ENCODE data around the gene BLACAT1.

The BLACAT1 gene

DNA sequence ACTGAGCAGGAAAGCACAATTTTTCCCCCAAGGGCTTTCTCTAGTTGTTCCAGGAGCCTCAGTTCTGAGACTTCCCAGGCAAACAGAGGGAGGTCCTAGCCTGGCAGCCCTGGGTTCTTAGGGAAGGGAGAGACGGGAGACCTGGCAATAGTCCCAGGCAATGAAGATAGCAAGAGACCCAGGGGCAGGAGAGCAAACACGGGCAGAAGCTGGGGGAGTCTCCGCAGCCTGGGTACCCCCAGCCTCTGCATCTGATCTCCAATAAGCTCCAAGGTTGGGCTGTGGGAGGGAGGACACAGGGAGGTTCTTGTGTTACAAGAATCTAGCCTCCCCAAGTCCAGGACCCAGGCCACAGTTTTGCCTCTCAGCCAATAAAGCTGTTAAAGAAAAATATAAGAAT is 2.4 kb downstream of the BLACAT1 start:
- DNase-seq, result no peak

DNA sequence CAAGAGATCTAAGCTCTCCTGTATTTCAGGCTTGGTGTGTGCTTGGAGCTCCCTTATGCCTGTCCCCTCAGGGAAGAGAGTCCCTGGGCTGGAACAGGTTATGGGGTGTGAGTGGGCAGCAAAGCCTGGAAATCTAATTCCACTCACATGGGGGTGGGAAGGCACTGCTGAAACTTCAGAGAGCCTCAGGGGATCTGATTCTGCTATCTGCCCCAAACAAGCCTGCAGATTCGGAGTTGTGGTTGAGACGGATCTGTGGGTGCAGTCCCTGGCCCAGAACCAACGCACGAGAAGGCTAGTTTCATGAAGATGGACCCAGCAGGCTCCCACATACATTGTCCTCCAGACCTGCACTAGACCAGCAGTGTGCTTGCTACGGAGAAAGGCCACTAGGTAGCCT is 2.9 kb downstream of the BLACAT1 start:
- no peak for DNase-seq

DNA sequence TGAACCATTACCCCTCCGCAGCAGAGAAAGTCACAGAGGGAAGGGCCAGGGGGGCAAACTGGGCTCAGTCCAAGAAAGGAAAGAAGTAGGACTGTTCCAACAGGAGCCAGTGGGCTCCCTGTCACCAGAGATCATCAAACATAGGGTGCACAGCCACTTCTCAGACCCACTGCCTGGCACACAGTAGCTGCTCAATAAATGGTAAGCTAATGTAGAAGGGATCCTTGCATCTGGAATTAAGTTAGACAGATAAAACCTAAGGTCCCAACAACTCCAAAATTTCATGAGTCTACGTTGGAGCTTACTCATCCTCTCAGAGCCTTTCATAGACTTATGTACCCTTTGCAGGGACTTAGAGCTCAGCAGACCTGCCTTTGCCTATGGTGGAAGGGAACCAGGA is 3.5 kb downstream of the BLACAT1 start:
- no peak for DNase-seq

DNA sequence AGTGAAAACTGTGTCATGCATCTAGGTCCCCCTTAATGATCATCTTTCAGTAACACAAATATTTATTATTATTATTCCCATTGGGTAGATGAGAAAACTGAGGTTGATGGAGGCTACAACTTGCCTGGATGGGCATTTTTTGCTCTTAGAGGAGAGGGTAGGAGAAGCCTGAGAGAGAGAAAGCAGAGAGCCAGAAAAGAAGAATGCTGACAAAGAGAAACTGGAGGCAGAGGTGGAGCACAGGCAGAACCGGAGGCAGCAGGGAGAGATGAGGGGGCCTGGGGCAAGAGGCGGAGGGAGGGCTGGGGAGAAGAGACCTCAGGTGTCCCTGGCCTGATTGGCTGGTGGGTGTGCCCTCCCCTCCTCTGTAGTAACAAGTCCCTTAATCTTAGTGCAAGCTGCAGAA is 4.1 kb downstream of the BLACAT1 start:
- no peak for DNase-seq

GRCh38 chr1:205451202-205451601 is 4.6 kb downstream of the BLACAT1 start:
- DNase-seq, result no peak

DNA sequence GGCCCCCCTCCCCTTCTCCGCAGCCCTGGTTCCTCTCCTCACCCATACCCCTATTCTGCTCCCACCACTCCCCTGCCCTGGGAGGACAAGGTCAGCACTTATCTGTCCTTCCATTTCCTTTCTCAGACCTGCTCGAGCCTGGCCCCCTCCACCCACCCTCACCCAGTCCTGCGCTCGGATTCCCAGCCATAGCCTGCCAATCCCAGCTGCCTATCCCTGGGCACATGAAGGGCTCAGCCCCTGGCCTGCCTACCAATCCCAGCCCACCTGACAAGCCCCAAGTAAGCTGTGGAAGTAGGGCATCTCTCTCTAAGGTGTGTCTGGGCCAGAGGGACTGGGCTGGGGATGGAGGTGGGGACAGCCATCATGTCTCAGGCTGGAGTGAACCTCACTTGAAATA is 5.4 kb downstream of the BLACAT1 start:
- DNase-seq, result no peak

GRCh38 chr1:205449750-205450443 is 5.9 kb downstream of the BLACAT1 start:
- no peak for DNase-seq

DNA sequence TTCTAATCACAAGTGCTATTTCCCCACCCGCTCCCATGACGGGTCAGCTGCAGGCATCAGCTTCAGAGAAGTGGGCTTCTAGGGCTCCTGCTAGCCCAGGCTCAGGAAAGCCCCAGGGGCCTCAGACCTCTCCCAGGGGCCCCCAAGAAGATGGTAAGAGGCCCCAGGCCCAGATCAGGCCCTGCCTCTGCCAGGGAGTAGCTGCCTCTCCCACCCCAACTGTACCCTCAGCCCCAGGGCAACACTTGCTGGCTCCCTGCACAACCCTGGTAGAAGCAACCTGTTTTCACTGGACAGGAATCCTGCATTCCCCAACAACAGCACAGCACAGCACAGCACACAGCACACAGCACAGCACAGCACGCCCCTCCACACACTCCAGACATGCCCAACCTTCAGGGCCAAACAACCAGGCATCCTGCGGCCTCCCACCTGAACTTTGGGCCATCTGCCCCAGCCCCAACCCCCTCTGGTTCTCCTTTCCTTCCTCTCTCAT is 6.5 kb downstream of the BLACAT1 start:
- DNase-seq, result no peak

- DNase-seq, result no peak
These were observed 7.1 kb downstream of the BLACAT1 start for GRCh38 chr1:205448540-205449253.

DNA sequence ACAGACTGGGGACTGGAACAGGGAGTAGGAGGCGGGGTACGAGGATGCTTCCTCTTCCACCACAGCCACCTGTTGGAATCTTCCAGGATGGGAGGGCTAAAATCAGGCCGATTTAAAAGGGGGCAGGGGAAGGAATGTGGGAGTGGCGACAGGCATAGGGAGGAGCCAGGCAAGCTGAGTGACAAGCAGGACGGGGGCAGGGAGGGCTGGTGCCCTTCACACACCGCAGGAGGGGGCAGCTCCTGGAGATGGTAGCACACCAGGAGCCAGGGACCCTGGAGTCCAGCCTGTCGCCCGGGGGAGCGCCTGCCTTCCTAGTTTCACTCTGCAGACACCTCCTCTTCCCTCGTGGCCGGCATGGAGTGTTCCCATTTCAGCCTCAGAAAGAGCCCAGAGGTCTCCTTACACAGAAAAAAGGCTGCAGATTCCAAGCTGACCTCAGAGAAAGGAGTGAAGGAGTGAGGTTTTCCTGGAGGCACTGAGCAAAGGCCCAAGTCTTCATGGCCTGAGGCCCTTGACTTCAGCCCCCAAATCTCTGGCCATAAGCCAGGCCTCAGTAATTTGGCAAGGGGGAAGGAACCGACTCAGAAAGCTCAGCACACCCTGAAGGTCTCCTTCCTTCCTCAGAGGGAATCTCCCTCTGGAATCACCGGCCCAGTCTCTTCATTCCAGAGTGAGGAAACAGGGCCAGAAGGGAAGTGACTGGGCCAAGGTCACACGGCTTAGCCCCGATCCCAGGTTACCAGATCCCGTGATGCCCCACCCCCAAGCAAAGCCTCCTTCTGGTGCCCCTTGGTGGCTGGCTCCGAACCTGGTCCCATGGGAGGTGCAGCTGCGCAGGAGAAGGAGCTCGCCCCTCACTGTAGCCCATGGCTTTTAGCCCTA is 8.1 kb downstream of the BLACAT1 start:
- DNase-seq, result no peak

- DNase-seq, result no peak
These were observed 9.0 kb downstream of the BLACAT1 start for GRCh38 chr1:205446828-205447227.

DNA sequence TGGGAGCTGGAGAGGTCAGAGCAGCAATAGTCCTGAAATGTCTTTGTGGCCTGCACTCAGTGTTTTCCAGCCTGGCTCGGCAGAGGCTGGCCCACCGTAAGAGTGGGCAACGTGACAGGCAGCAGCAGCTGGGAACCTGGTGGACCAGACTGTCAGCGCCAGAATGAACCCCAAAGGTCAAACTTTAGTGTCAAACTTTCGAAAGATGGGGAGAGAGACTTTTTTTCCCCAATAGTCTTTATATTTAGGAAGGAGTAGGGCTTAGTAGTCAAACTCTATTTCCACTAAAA is 10.3 kb downstream of the BLACAT1 start:
- DNase-seq, result no peak

DNA sequence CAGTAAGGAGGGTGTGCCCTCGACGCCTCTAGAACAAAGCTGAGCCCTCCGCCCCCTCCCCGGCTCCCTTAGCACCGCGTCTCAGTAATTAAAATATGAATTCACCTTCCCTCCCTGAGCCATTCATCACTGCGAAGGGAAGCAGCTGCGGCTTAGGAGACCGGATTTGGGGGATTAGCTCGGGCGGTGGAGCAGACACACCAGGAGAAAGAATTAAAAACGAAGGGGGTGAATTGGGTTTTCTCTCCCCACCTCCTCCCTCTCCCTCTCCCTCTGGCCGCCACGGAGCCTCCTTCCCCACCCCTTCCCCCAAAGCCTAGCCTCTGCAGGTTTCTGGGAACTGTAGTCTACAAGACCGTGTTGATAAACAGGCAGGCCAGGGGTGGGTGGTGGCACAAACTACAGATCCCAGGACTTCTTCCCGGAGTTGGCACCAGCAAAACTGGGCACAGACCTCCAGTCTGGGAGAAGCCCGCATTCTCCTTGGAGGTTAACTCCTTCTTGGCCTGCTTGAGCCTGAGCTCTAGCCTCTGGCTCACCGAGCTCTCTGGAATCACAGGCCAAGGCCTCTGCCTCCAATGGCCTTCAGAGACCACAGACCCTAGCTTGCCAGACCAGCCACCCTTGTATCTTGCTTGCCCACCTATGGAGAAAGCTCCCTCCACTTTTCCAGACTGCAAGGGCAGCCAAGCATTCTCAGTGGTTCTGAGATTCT is 10.8 kb downstream of the BLACAT1 start:
- no peak for DNase-seq

DNA sequence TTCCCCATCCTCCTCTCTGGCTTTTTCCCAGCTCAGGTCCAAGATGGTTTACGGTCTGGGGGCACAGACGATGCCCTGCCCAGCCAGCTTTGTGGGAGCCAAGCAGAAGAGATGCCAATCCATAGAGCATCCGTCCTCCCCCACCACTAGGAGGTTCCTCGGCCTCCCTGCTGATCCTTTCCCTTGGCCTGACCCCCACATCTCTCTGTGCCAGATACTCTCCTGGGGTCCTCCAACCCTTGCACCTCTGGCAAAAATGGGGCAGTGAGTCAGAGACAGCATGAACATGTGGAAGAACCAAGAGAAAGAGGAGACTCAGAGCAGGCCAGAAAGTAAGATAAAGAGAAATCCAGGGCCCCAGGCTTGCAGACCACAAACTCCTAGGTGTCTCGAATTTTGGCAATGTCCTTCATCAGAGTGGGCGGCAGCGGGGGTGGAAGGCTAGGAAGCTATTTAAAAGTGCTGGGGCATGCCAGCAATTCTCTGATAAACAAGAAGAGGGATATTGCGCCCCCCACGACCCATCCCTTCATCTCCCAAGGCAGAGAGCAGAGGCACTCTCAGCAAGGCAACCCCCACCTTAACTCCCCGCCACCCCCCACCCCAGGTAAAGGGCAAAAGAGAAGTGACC is 11.4 kb downstream of the BLACAT1 start:
- DNase-seq, result no peak

DNA sequence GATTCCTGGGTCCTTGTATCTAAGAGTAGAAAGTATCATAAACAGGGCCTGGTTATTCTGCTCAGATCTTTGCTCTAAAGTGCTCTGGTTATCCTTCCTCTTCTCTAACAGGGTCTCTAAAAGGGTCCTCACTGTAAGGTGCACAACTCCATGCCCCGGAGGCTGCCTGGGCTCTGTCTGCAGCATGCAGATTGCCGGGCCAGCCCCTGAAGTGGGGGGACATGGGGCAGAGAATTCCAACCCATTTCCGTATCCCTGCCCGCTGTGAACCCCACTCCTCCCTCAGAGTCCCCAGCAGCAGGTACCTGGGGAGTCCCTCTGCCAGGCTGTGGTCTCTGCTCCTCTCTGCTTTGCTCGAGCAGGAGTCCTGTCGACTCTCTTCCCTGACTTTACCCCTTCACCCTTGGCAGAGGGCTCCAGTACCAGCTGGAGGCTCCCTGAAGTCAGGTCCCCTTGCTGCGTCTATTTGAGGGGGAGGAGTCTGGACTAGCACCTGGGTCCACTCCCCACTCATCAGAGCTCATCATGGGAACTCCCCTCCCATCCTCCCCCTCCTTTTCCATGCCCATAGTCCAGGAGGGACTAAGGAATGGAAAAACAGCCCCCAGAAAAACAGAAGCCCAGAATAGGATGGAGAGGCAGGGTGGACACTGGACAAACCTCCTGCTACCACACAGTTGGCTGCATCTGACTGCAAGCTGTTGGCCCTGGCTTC is 12.1 kb downstream of the BLACAT1 start:
- DNase-seq, result no peak

GRCh38 chr1:205442051-205442725 is 13.7 kb downstream of the BLACAT1 start:
- no peak for DNase-seq

DNA sequence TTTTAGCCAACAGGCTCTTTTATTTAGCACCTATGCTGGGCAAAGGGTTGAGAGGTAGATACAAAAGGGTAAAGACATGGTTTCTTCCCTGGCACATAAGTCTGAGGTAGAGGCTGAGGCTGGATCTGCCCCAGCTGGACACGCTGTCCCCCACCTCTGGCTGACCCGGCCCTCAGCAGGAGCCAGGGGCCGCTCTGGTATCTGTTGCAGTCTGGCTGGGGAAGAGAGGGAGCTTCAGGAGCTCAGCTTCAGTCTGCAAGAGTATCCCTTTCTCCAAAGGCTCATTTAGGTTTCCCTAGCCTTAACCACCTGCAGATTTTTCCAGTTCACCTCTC is 14.2 kb downstream of the BLACAT1 start:
- no peak for DNase-seq

GRCh38 chr1:205441318-205441633 is 14.6 kb downstream of the BLACAT1 start:
- DNase-seq, result no peak

DNA sequence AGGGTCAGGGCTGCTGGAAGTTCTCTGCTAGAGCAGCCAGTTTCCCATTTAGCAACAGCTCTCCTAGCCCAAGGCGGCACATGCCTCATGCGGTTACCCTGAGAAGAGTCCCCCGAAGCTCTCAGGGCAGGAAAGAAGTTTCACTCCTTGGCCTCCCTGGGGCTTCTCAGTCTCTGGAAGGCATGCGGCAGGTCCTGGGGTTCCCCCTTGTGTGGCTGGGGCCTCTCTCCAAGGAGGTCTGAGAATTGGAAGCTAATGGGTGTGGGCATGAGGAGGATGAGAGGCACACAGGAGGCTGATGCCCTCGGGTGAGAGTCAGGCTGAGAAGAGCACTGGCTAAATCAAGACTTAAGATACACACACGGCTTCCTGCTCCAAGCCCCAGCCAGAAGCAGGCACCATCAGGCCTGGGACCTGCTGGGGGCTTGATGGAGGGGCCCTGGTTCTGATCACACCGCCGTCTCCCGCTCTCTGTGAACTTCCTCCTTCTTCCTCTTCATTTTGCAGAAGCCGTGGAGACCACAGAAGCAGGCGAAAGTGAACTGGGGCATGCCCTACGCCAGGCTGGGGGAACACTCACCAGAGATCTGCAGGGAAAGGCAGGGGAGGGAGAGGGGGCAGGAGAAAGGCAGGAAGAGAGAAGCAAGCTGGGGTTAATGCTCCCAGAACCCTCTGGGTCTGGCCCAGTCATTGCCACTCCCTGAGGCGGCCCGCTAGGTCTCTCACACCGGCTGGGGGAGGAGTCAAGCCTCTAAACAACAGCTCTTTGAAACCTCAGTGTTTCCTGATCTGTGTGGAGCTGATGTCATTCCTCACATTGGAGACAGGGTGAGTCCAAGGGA is 15.1 kb downstream of the BLACAT1 start:
- DNase-seq, result peak; percentile 64 to 72

- no peak for DNase-seq
These were observed 15.7 kb downstream of the BLACAT1 start for GRCh38 chr1:205440121-205440475.

Measured in CD4-positive, alpha-beta T cell treated with Interleukin-4 for 1 hour (primary cell).